Transverse colon (tissue), 3 donors: Measurements from ENCODE around the gene NAA35.
"Not testable (repeated sequence)": the region's sequence is repeated elsewhere in the genome, so short reads cannot be mapped to it uniquely, and the experiment has no call there.

Source experiments
- POLR2A ChIP-seq: fragments of 450-650 bp; IDR thresholded peaks from one replicate; pipeline ENCODE4 v1.6.1; 2016; ENCODE audit warnings: antibody characterized with exemption, mild to moderate bottlenecking, moderate library complexity
- TF ChIP-seq, protein P1 (sequence below), 5 experiments: fragments of 200-600 bp in 3 of 5; fragments of 450-650 bp in 2 of 5; sonication (generic) in 3 of 5; IDR thresholded peaks; 1 replicate in 2 of 5; 2 replicates in 3 of 5; pipeline ENCODE4 v1.5.1; 2016 to 2017; ENCODE audit warnings: antibody characterized with exemption in 5 of 5, inconsistent platforms in 3 of 5, mild to moderate bottlenecking in 2 of 5, moderate library complexity in 1 of 5

DNA sequence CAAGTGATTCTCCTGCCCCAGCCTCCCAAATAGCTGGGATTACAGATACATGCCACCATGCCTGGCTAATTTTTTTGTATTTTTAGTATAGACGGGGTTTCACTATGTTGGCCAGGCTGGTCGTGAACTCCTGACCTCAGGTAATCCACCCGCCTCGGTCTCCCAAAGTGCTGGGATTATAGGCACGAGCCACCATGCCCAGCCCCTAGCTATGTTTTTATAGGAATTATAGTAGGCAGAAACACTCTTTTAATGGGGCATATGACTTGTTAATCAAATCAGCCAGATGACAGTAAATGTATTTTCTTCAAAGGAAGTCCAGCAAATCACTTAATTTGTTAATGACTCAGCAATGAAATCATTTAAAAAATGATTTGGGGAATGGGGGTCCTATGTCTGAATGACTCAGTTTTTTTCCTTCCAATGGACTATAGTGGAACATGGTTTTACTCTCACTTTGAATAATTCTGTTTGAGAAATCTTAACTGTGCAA, 33.2 kb downstream of the NAA35 start:
- TF ChIP-seq, protein P1, sequence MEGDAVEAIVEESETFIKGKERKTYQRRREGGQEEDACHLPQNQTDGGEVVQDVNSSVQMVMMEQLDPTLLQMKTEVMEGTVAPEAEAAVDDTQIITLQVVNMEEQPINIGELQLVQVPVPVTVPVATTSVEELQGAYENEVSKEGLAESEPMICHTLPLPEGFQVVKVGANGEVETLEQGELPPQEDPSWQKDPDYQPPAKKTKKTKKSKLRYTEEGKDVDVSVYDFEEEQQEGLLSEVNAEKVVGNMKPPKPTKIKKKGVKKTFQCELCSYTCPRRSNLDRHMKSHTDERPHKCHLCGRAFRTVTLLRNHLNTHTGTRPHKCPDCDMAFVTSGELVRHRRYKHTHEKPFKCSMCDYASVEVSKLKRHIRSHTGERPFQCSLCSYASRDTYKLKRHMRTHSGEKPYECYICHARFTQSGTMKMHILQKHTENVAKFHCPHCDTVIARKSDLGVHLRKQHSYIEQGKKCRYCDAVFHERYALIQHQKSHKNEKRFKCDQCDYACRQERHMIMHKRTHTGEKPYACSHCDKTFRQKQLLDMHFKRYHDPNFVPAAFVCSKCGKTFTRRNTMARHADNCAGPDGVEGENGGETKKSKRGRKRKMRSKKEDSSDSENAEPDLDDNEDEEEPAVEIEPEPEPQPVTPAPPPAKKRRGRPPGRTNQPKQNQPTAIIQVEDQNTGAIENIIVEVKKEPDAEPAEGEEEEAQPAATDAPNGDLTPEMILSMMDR (IDR thresholded peaks at IDR 0.05) = not testable (repeated sequence)
- TF ChIP-seq POLR2A = not testable (repeated sequence)
